H9 (cell line): ENCODE measurements around the gene PRPF19. TPM values are rescaled to one million over a fixed set of nuclear protein-coding genes. Genes with fewer than 3 reads are reported as not detected.

ENCODE experiments used
- DNase-seq: peaks from one replicate; pipeline ENCODE4 v3.0.0-alpha.2; 2017
- H2AFZ ChIP-seq: one replicate; pipeline ENCODE4 v1.6.1; 2013; ENCODE audit warnings: mild to moderate bottlenecking, low read length, control low read depth, moderate library complexity
- H2AK5ac ChIP-seq: 2 replicates; pipeline ENCODE4 v1.6.1; 2013; ENCODE audit warnings: low read length, control low read depth, mixed read lengths; ENCODE audit not compliant: insufficient read length
- H2BK120ac ChIP-seq: one replicate; pipeline ENCODE4 v1.6.1; 2013; ENCODE audit warnings: low read depth, mild to moderate bottlenecking, low read length, control low read depth, inconsistent platforms; ENCODE audit not compliant: poor library complexity, severe bottlenecking
- H2BK12ac ChIP-seq: 2 replicates; pipeline ENCODE4 v1.6.1; 2013; ENCODE audit warnings: low read length, control low read depth, mixed read lengths, low read depth; ENCODE audit not compliant: insufficient read length
- H2BK15ac ChIP-seq: 2 replicates; pipeline ENCODE4 v1.6.1; 2013; ENCODE audit warnings: low read depth, low read length, control low read depth
- H2BK20ac ChIP-seq: one replicate; pipeline ENCODE4 v1.6.1; 2013; ENCODE audit warnings: low read depth, mild to moderate bottlenecking, low read length, control low read depth, inconsistent platforms; ENCODE audit not compliant: poor library complexity, severe bottlenecking
- H2BK5ac ChIP-seq: 2 replicates; pipeline ENCODE4 v1.6.1; 2013; ENCODE audit warnings: low read length, control low read depth, mixed read lengths; ENCODE audit not compliant: insufficient read length
- H3K14ac ChIP-seq: 2 replicates; pipeline ENCODE4 v1.6.1; 2013; ENCODE audit warnings: low read length, control low read depth; ENCODE audit not compliant: insufficient read depth
- H3K18ac ChIP-seq: 2 replicates; pipeline ENCODE4 v1.6.1; 2013; ENCODE audit warnings: low read depth, mild to moderate bottlenecking, mixed read lengths, low read length, control low read depth; ENCODE audit not compliant: insufficient read length
- H3K23ac ChIP-seq: 2 replicates; pipeline ENCODE4 v1.6.1; 2013; ENCODE audit warnings: low read length, control low read depth, mixed read lengths, low read depth; ENCODE audit not compliant: insufficient read length
- H3K23me2 ChIP-seq: 2 replicates; pipeline ENCODE4 v1.6.1; 2013; ENCODE audit warnings: low read depth, mild to moderate bottlenecking, mixed read lengths, low read length, control low read depth; ENCODE audit not compliant: insufficient read length, poor library complexity, severe bottlenecking
- H3K27ac ChIP-seq: 2 replicates; pipeline ENCODE4 v1.5.1; 2013; ENCODE audit warnings: low read length, control low read depth, mixed read lengths, low read depth; ENCODE audit not compliant: insufficient read length
- H3K27me3 ChIP-seq: 2 replicates; pipeline ENCODE4 v1.6.1; 2013; ENCODE audit warnings: low read length, control low read depth, inconsistent platforms; ENCODE audit not compliant: insufficient read depth
- H3K4ac ChIP-seq: 2 replicates; pipeline ENCODE4 v1.6.1; 2013; ENCODE audit warnings: low read depth, mild to moderate bottlenecking, control low read depth, inconsistent platforms, low read length, moderate library complexity
- H3K4me1 ChIP-seq: 2 replicates; pipeline ENCODE4 v1.6.1; 2013; ENCODE audit warnings: low read length, control low read depth, inconsistent platforms; ENCODE audit not compliant: insufficient read depth
- H3K4me2 ChIP-seq: 2 replicates; pipeline ENCODE4 v1.6.1; 2013; ENCODE audit warnings: low read length, control low read depth, mixed read lengths; ENCODE audit not compliant: insufficient read length, insufficient read depth
- H3K56ac ChIP-seq: 2 replicates; pipeline ENCODE4 v1.6.1; 2013; ENCODE audit warnings: low read depth, mild to moderate bottlenecking, mixed read lengths, low read length, control low read depth; ENCODE audit not compliant: insufficient read length
- H3K79me1 ChIP-seq: 2 replicates; pipeline ENCODE4 v1.6.1; 2013; ENCODE audit warnings: low read depth, mild to moderate bottlenecking, moderate library complexity, low read length, control low read depth, inconsistent platforms; ENCODE audit not compliant: insufficient read depth, poor library complexity, severe bottlenecking
- H3K79me2 ChIP-seq: 2 replicates; pipeline ENCODE4 v1.6.1; 2013; ENCODE audit warnings: low read length, control low read depth, inconsistent platforms; ENCODE audit not compliant: insufficient read depth
- H3K9ac ChIP-seq: 2 replicates; pipeline ENCODE4 v1.6.1; 2013; ENCODE audit warnings: low read length, control low read depth, mixed read lengths; ENCODE audit not compliant: insufficient read length; ENCODE audit errors: extremely low read depth
- H3K9me3 ChIP-seq: one replicate; pipeline ENCODE4 v1.6.1; 2013; ENCODE audit warnings: low read depth, low read length, inconsistent platforms; ENCODE audit not compliant: control insufficient read depth
- H3T11ph ChIP-seq: one replicate; pipeline ENCODE4 v1.6.1; 2013; ENCODE audit warnings: mild to moderate bottlenecking, low read length, control low read depth, inconsistent platforms
- H4K20me1 ChIP-seq: one replicate; pipeline ENCODE4 v1.6.1; 2013; ENCODE audit not compliant: control insufficient read depth, insufficient read length, insufficient read depth
- H4K5ac ChIP-seq: 2 replicates; pipeline ENCODE4 v1.6.1; 2013; ENCODE audit warnings: low read depth, mild to moderate bottlenecking, mixed read lengths, low read length, control low read depth; ENCODE audit not compliant: insufficient read length
- H4K8ac ChIP-seq: replicated peaks from 2 replicates; pipeline ENCODE4 v1.6.1; 2013; ENCODE audit warnings: low read length, control low read depth, mixed read lengths, low read depth; ENCODE audit not compliant: insufficient read length
- H4K91ac ChIP-seq: 2 replicates; pipeline ENCODE4 v1.6.1; 2013; ENCODE audit warnings: low read depth, mild to moderate bottlenecking, moderate library complexity, mixed read lengths, low read length, control low read depth; ENCODE audit not compliant: insufficient read length
- H3K27ac Mint-ChIP-seq, 3 experiments: 2 replicates in 2 of 3; 3 replicates in 1 of 3; pipeline ENCODE4 v1.8.0; 2020 to 2021; ENCODE audit warnings: mixed read lengths in 3 of 3, mild to moderate bottlenecking in 1 of 3, moderate library complexity in 1 of 3
- H3K27me3 Mint-ChIP-seq: 2 replicates; pipeline ENCODE4 v1.8.0; 2021; ENCODE audit warnings: low read depth, mild to moderate bottlenecking, moderate library complexity, mixed read lengths
- H3K36me3 Mint-ChIP-seq, 3 experiments: 2 replicates in 2 of 3; 3 replicates in 1 of 3; pipeline ENCODE4 v1.8.0; 2020 to 2021; ENCODE audit warnings: low read depth in 3 of 3, mixed read lengths in 3 of 3; ENCODE audit not compliant: insufficient read depth in 1 of 3
- H3K4me1 Mint-ChIP-seq, 2 experiments: 2 replicates each; pipeline ENCODE4 v1.8.0; 2020; ENCODE audit warnings: mixed read lengths in 2 of 2
- H3K4me3 Mint-ChIP-seq, 2 experiments: 2 replicates in 1 of 2; 3 replicates in 1 of 2; pipeline ENCODE4 v1.8.0; 2020 to 2021; ENCODE audit warnings: mild to moderate bottlenecking in 2 of 2, mixed read lengths in 2 of 2, moderate library complexity in 1 of 2
- H3K9me3 Mint-ChIP-seq, 2 experiments: 2 replicates in 1 of 2; 3 replicates in 1 of 2; pipeline ENCODE4 v1.8.0; 2020; ENCODE audit warnings: mild to moderate bottlenecking in 2 of 2, mixed read lengths in 2 of 2, moderate library complexity in 1 of 2
- WGBS: extraction: QIAGEN DNeasy Blood & Tissue Kit; methylation state at CpG from one replicate; pipeline ENCODE4 v1.1.7; 2013; ENCODE audit warnings: missing lambda C conversion rate, low lambda C conversion rate, mixed read lengths; ENCODE audit not compliant: insufficient read length; ENCODE audit errors: extremely low coverage; 5-methylcytosine and 5-hydroxymethylcytosine counted together
- total RNA-seq: library from RNA; stranded (reverse); gene quantifications from 2 replicates; pipeline ENCODE4 v1.2.1, GENCODE V29; 2021
- TF ChIP-seq, protein P1 (sequence below): fragments of 200-600 bp; sonication (generic); conservative IDR thresholded peaks from 3 replicates; pipeline ENCODE4 v1.8.0; 2021; ENCODE audit warnings: antibody characterized with exemption, mild to moderate bottlenecking

PRPF19 gene
- total RNA-seq, 1 experiment from 2014 or later = 130 TPM

GRCh38 chr11:60870733-60871377 is 35.5 kb downstream of the PRPF19 start:
- H3K23ac ChIP-seq = no peak overlapping the region
- no peaks in the 10 kb centered on the region for H3K79me1 ChIP-seq
- no peak overlapping the region for H2BK5ac ChIP-seq
- H3K9me3 ChIP-seq = no peaks in the 10 kb centered on the region
- no peaks in the 10 kb centered on the region for H3K27me3 ChIP-seq
- Mint-ChIP-seq H3K36me3 (no peaks in the 10 kb centered on the region), H3K27ac (no peak overlapping the region), H3K4me3 (no peak overlapping the region), H3K9me3 (no peaks in the 10 kb centered on the region), H3K4me1 (peaks cover 9 to 10% of the 10 kb centered on the region in 2 experiments), H3K27me3 (no peaks in the 10 kb centered on the region; the same call in 1 of the 2 replicates)
- H2BK20ac ChIP-seq = no peak overlapping the region
- no peak overlapping the region for H3K4me2 ChIP-seq
- H3K23me2 ChIP-seq = no peaks in the 10 kb centered on the region
- TF ChIP-seq, protein P1, sequence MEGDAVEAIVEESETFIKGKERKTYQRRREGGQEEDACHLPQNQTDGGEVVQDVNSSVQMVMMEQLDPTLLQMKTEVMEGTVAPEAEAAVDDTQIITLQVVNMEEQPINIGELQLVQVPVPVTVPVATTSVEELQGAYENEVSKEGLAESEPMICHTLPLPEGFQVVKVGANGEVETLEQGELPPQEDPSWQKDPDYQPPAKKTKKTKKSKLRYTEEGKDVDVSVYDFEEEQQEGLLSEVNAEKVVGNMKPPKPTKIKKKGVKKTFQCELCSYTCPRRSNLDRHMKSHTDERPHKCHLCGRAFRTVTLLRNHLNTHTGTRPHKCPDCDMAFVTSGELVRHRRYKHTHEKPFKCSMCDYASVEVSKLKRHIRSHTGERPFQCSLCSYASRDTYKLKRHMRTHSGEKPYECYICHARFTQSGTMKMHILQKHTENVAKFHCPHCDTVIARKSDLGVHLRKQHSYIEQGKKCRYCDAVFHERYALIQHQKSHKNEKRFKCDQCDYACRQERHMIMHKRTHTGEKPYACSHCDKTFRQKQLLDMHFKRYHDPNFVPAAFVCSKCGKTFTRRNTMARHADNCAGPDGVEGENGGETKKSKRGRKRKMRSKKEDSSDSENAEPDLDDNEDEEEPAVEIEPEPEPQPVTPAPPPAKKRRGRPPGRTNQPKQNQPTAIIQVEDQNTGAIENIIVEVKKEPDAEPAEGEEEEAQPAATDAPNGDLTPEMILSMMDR = no peak
- no peak overlapping the region for H4K91ac ChIP-seq
- no peak overlapping the region for H2BK120ac ChIP-seq
- H3K4me1 ChIP-seq = peaks cover 2% of the 10 kb centered on the region; the same call in 1 of the 2 replicates
- H3T11ph ChIP-seq = no peak overlapping the region
- H3K27ac ChIP-seq = no peak overlapping the region
- WGBS = no CpG with 5 or more reads among the region's 13 CpGs
- H4K20me1 ChIP-seq = no peaks in the 10 kb centered on the region
- H3K14ac ChIP-seq = no peak overlapping the region; the same call in 1 of the 2 replicates
- peak overlapping the region; percentile 84; the same call in 1 of the 2 replicates for H2BK15ac ChIP-seq
- no peak overlapping the region for H4K5ac ChIP-seq
- H4K8ac ChIP-seq = no peak overlapping the region
- no peaks in the 10 kb centered on the region for H3K79me2 ChIP-seq
- no peak overlapping the region for H3K18ac ChIP-seq
- DNase-seq = no peak
- H2AK5ac ChIP-seq = no peak overlapping the region
- no peak overlapping the region for H3K4ac ChIP-seq
- no peak overlapping the region for H3K9ac ChIP-seq
- H2AFZ ChIP-seq = no peak overlapping the region
- no peak overlapping the region for H2BK12ac ChIP-seq
- no peak overlapping the region for H3K56ac ChIP-seq
